Smooth muscle cell (in vitro differentiated cells): Measurements from ENCODE around the gene CBY1. TPM values are rescaled to one million over a fixed set of nuclear protein-coding genes. Genes with fewer than 3 reads are reported as not detected.

Experiments used
- DNase-seq: peaks from one replicate; lab custom pipeline; 2025; ENCODE audit not compliant: unreplicated experiment; lab: John Stamatoyannopoulos, UW
- H2AFZ ChIP-seq: fragments of 200-600 bp; sonication (generic); 2 replicates; pipeline ENCODE4 v1.6.0; 2016; ENCODE audit warnings: antibody characterized with exemption, low read depth, mild to moderate bottlenecking
- H3F3A ChIP-seq: fragments of 200-600 bp; sonication (generic); 2 replicates; pipeline ENCODE4 v1.6.0; 2017; ENCODE audit warnings: antibody characterized with exemption, low read depth
- H3K27ac ChIP-seq: fragments of 200-600 bp; sonication (generic); 2 replicates; pipeline ENCODE4 v1.5.1; 2016; ENCODE audit warnings: low read depth, mild to moderate bottlenecking
- H3K27me3 ChIP-seq: fragments of 200-600 bp; sonication (generic); 2 replicates; pipeline ENCODE4 v1.6.1; 2016; ENCODE audit warnings: low read depth, mild to moderate bottlenecking
- H3K36me3 ChIP-seq: fragments of 200-600 bp; sonication (generic); 2 replicates; pipeline ENCODE4 v1.5.1; 2016; ENCODE audit warnings: low read depth
- H3K4me1 ChIP-seq: fragments of 200-600 bp; sonication (generic); 2 replicates; pipeline ENCODE4 v1.5.1; 2016; ENCODE audit warnings: low read depth
- H3K4me2 ChIP-seq: fragments of 200-600 bp; sonication (generic); 2 replicates; pipeline ENCODE4 v1.6.0; 2016; ENCODE audit warnings: mild to moderate bottlenecking
- H3K4me3 ChIP-seq: fragments of 200-600 bp; sonication (generic); 2 replicates; pipeline ENCODE4 v1.5.1; 2016; ENCODE audit warnings: mild to moderate bottlenecking
- H3K79me2 ChIP-seq: fragments of 200-600 bp; sonication (generic); 2 replicates; pipeline ENCODE4 v1.6.0; 2016; ENCODE audit warnings: low read depth, mild to moderate bottlenecking
- H3K9ac ChIP-seq: fragments of 200-600 bp; sonication (generic); 2 replicates; pipeline ENCODE4 v1.6.0; 2016; ENCODE audit warnings: low read depth
- H3K9me3 ChIP-seq: fragments of 200-600 bp; sonication (generic); replicated peaks from 2 replicates; pipeline ENCODE4 v1.5.1; 2016; ENCODE audit warnings: low read depth
- H4K20me1 ChIP-seq: fragments of 200-600 bp; sonication (generic); 2 replicates; pipeline ENCODE4 v1.6.0; 2016; ENCODE audit warnings: low read depth
- CTCF ChIP-seq: fragments of 200-600 bp; sonication (generic); IDR thresholded peaks from 2 replicates; pipeline ENCODE4 v1.5.1; 2017; ENCODE audit warnings: borderline replicate concordance, mild to moderate bottlenecking, antibody characterized with exemption; ENCODE audit not compliant: insufficient read depth, poor library complexity, severe bottlenecking
- WGBS: methylation state at CpG from one replicate; pipeline ENCODE4 v1.1.7; 2016; ENCODE audit warnings: low lambda C conversion rate; 5-methylcytosine and 5-hydroxymethylcytosine counted together
- polyA plus RNA-seq: library from polyadenylated mRNA; unstranded; fragments of >200 nt; fragmentation: Nextera tagmentation; extraction: Ambion mirVana; gene quantifications from 2 replicates; pipeline ENCODE4 v1.2.1, GENCODE V29; 2016
- total RNA-seq: library from RNA; depleted of rRNA; stranded (reverse); fragments of >200 nt; gene quantifications from 2 replicates; pipeline ENCODE4 v1.2.3, GENCODE V29; 2014

CBY1 gene
- total and polyA plus RNA-seq, 2 experiments from 2014 or later, result 12.3 to 52.9 TPM

GRCh38 chr22:38685761-38686160 is 29.3 kb downstream of the CBY1 start:
- peaks cover 7% of the 10 kb centered on the region for H3K36me3 ChIP-seq
- H3K4me3 ChIP-seq, result no peak overlapping the region
- WGBS, result 100% methylated on average over 1 of the region's 1 CpG
- no peaks in the 10 kb centered on the region for H3K9me3 ChIP-seq
- H3K9ac ChIP-seq, result no peak overlapping the region
- no peaks in the 10 kb centered on the region for H3K27me3 ChIP-seq
- H4K20me1 ChIP-seq, result peaks cover 20% of the 10 kb centered on the region
- H3K4me2 ChIP-seq, result no peak overlapping the region
- H3K4me1 ChIP-seq, result peaks cover 10% of the 10 kb centered on the region
- TF ChIP-seq CTCF, result no peak
- no peak overlapping the region for H2AFZ ChIP-seq
- H3K79me2 ChIP-seq, result peaks cover 19% of the 10 kb centered on the region
- no peak overlapping the region for H3K27ac ChIP-seq
- no peaks in the 10 kb centered on the region for H3F3A ChIP-seq
- DNase-seq, result no peak

GRCh38 chr22:38689651-38690050 is 33.2 kb downstream of the CBY1 start:
- TF ChIP-seq CTCF, result no peak
- Histone ChIP-seq H3K27ac (no peak overlapping the region), H3K36me3 (peaks cover 7% of the 10 kb centered on the region), H3F3A (no peaks in the 10 kb centered on the region), H3K4me3 (no peak overlapping the region), H3K79me2 (peaks cover 45% of the 10 kb centered on the region), H3K9me3 (no peaks in the 10 kb centered on the region), H4K20me1 (peaks cover 53% of the 10 kb centered on the region), H2AFZ (no peak overlapping the region), H3K9ac (no peak overlapping the region), H3K27me3 (no peaks in the 10 kb centered on the region), H3K4me1 (no peaks in the 10 kb centered on the region), H3K4me2 (no peak overlapping the region)
- WGBS, result 100% methylated on average over 1 of the region's 1 CpG
- DNase-seq, result no peak

GRCh38 chr22:38694049-38694448 is 37.6 kb downstream of the CBY1 start:
- no peak overlapping the region for H3K9ac ChIP-seq
- DNase-seq, result no peak
- H3K27me3 ChIP-seq, result no peaks in the 10 kb centered on the region
- H3K4me2 ChIP-seq, result no peak overlapping the region
- no peaks in the 10 kb centered on the region for H3F3A ChIP-seq
- H2AFZ ChIP-seq, result no peak overlapping the region
- H3K9me3 ChIP-seq, result no peaks in the 10 kb centered on the region
- peaks cover 23% of the 10 kb centered on the region for H3K4me1 ChIP-seq
- peaks cover 88% of the 10 kb centered on the region for H3K79me2 ChIP-seq
- no peak overlapping the region for H3K4me3 ChIP-seq
- 84% methylated on average over 2 of the region's 2 CpGs for WGBS
- H4K20me1 ChIP-seq, result peaks cover 89% of the 10 kb centered on the region
- H3K36me3 ChIP-seq, result no peaks in the 10 kb centered on the region
- no peak for TF ChIP-seq CTCF
- H3K27ac ChIP-seq, result no peak overlapping the region

GRCh38 chr22:38694940-38695339 is 38.5 kb downstream of the CBY1 start:
- Histone ChIP-seq H2AFZ (no peak overlapping the region), H3K4me3 (no peak overlapping the region), H4K20me1 (peaks cover 88% of the 10 kb centered on the region), H3K27ac (no peak overlapping the region), H3K4me2 (no peak overlapping the region), H3K9me3 (no peaks in the 10 kb centered on the region), H3K36me3 (no peaks in the 10 kb centered on the region), H3K9ac (no peak overlapping the region), H3F3A (no peaks in the 10 kb centered on the region), H3K4me1 (peaks cover 27% of the 10 kb centered on the region), H3K79me2 (peaks cover 95% of the 10 kb centered on the region), H3K27me3 (no peaks in the 10 kb centered on the region)
- no peak for TF ChIP-seq CTCF
- WGBS, result 91% methylated on average over 3 of the region's 3 CpGs
- no peak for DNase-seq
